Effector CD8-positive, alpha-beta T cell (primary cell): ENCODE data around the gene ZDHHC22.
A peak's percentile ranks its signal among the peaks of the same experiment; 100 is the strongest.

Experiments
- DNase-seq: peaks from one replicate; lab custom pipeline; 2025; lab: John Stamatoyannopoulos, UW

ZDHHC22 gene

DNA sequence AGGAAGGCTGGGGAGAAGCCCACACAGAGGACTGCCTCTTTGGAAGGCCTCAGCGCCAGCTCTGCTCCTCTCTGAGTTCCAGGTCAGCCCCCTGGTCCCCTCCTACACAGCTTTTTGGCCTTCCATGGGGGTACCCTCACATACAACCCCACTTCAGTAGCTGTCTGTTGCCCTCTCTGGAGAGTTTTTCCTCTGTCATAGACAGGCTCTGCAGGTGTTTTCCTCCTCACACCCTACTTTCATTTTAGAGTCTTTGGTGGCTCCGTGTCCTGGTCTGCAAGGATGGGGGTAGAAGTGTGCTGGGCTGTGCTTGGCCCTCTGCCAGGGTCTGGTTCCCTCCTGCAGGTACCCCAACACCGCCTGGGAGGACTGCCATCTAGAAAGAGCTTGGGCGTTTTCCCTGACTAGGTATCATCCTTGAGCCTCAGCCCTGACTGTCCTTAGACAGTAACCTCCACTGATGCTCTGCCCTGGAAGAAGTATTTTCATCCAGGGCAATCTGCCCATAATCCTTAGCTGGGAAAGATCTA lies 15.1 kb downstream of the ZDHHC22 start:
- no peak for DNase-seq

DNA sequence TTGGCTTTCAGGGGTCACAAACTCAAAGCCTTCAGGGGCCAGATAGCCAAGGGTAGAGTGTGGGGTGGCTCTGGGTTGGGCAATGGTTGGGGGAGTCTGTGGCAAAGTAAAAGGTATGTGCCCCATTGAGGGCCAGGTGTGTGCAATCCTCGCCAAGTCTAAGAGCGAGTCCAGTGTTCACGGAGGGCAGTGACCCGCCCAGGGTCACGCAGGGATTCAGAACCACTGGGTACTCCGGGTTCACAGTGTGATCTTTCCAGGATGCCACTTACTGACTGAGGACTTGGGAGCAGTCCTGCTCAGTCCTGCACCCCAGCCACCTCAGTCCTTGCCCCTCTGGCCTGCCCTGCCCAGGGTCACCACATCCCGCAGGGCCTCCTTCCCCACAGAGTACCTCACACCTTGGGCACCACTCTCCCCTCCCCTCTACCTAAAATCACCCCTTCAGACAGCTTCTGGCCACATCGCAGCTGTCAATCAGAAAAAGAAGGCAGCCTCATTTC lies 15.7 kb downstream of the ZDHHC22 start:
- DNase-seq, result no peak

DNA sequence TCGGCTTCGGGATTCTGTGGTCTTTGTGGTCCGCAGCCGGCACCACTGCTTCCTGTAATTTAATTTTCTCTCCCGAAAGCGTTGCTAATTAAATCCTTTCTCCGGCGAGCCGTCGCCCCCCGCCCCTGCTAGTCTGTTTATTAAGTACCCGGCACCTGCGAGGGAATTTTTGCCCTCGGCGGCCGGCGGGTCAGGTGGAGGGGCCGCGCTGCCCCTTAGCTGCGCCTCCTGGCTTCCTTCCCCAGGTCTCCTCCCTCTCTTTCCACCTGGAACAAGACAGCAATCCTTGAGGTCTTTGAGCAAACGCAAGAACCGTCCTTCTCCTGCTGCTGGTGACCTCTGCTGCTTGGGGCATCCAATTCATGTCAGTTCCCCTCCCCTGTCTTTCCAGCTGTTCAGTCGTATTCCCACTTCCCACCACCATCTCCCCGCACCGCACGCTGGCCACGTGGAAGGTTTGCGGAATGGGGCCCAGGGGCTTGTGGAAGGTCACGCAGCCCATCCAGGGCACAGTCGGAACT lies 16.2 kb downstream of the ZDHHC22 start:
- no peak for DNase-seq

DNA sequence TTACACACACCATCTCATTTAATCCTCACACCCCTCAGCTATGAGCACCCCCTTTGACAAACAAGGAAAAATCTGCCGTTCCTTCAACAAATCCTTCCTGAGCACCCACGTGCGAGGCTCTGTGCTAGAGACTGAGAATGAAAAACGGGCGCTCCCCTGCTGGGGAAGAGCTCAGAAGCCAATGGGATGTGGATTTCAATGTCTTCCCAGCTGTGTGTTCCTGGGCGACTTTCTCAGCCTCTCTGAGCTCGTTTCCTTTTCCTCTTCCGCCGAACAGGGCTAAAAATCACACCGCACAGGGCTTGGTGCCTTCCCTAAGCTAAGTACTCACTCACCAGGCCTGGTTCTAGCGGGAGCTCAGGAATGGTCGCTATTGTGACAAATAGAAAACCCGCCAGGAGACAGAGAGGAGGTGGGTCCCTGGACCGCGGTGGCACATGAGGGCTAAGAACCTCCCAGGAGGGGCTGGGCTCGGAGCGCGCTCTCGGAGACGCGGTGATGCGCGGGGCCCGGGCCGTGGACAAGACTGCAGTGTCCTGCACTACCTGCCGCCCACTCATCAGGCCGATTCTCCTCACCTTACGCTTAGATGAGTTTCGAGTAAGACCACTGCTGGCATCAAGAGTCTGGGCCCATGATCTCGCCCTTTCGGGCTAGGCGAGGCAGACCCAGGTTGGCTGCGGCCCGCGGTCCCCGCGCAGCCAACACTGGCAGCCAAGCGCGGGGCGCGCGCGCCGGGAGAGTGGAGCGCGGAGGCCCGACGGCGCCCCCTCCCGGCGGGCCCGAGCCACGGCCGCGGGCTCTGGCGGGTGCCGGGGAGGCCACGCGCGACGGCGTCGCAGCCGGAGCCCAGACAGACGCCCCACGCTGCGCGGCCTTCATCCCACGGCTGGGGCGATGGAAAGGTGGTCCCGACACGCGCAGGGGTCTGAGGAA lies 17.0 kb downstream of the ZDHHC22 start:
- DNase-seq, result peak; percentile 5

DNA sequence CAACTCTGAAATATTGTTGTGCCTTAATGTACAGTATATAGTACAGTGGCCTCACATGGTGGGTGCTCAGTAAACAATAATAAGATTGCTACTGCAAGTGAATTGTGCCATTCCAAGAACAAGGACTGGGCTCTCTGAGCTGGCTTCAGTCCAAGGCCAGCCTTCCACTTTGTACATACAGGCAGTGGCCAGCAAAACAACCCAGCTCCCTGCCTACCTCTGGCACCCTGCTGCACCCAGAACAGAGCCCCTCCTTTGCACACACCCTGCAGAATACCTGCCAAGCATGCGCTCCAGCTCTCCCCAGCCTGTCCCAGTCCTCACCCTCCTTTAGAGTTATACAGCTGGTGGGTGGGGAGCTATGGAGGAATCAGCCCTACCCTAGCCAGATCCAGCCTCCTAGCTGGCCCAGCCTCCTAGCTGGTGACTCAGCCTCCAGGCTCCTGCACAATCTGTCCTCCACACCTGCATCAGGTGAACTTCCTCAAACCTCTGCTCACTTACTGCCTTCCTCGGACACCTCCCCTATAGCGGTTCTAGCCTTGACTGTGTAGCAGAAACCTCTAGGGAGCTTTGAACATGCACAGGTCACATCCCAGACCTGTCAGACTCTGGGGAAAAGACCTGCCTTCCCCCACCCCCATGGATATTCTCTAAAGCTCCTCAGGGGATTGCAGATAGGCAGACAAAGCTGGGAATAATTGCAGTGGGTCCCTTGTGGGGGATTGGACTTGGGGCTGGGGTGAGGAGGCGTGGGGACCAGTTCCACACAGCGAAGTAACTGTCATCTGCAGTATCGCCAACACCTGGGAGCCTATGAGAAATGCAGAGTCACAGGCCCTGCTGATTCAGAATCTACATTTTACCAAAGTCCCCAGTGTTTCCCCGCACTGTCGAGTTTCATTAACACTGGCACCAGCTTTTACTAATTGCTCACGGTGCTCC lies 17.9 kb downstream of the ZDHHC22 start:
- no peak for DNase-seq

DNA sequence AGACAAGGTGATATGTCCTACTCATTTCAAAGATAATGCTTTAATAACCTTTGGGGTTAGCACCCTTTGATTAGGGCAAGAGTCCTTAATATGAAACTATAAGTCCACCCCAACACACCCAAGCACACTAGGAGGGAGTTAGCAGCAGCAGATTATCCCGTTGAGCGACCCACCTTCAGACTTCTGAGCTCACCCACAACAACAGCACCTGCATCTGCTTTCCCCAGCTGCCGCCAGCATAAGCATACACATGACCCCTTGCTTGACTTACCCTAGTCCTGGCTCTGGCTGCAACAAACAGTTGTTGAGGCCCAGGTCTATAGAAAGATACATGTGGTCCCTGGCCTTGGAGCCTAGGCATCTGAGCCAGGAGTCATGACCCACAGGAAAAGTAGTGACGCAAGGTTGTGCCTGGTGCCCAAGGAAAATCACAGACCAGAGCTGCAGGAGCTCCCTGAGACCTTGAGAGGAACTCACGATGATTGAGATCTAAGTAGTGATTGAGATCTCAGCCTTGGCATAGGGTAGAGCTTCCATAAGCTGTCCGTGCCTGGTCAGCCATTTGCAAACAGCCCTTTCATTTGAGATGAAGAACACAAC lies 19.0 kb downstream of the ZDHHC22 start:
- DNase-seq, result no peak

DNA sequence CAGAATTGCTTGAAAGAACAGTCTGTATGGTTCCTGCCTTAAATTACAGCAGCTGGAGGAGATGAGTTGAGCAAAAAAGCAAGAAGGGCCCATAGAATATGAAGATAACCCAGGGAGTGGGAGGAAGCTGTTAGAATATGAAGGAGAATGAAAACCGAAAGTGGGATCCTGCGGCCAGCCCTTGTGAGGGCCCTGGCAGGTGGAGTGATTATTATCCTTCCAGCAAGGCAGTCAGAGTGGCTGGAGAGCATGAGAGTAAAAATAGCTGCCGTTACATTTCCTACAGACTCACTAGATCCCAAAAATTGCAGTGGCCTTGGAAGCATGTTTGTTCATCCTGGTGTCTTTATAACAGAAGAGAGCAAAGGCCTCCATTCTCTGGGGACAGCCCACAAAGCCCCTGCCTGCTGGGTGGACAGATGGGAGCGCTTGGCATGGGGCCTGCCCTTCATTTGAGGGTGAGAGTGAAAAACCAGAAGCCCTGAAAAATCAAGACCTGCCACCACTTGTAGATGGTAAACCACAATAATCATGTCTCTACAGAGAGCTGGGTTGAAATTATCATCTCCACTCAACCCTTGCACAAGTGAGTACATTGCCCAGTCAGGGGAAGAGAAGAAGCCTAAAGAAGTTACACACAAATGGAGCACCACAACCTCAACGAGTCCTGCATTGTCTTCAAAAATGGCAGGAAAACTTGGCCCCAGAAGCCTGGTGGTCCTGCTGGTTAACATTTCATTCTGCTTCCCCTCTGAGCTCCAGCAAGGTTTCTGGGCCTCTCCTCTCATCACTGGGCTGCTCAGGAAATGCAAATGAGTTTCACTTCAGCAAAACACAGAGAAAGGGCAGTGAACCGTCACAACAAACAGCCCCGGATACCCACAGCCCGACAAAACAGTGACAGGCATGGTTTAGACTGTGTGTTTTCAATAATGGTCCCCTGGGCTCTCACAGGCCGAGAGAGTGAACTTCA lies 20.5 kb downstream of the ZDHHC22 start:
- no peak for DNase-seq

DNA sequence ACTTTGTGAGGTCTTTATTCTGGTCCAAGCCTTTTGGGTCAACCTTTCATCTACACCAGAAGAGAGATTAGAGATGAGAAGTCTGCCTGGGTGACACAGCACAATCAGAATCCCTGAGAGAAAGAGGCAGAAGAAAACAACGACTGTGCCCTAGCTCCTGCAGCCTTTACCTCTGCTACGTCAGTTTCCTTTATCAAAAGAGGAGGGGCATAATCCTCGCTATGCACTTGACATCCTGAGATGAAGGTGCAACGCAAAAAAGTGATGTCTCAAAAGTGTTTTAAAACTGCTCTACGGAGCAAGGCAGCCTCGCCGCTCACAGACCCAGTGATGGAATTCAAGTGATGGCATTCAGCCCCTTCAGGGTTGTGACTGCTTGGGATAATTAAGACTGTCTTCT lies 21.7 kb downstream of the ZDHHC22 start:
- no peak for DNase-seq

DNA sequence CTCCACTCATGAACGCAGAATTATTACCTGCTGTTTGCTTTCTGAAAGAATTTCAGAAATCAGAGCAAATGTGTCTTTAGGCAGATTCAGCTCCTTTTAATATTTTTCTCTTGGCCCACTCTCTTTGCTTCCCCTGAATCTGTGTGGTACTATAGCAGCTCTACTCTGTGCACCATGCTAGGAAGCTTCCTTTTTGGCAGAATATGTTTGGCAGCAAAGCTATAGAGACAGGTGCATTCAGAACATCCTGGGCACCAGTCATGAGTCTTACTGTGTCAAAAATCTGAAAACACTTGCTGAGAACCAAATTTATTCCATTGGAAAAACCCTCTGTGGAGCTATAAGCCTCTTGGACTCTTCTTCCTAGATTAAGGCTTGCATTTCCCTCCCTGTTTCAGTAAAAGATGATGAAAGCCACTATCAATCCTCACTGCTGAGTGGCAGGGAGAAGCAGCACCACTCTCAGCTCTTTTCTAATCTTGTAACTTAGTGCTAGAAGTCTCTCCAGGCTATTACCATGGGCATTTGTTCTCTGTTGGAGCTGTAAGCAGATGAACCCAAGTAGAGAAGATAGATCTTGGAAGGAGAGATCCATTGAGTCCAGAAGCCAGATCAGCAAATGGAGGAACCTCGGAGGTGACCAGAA lies 25.3 kb downstream of the ZDHHC22 start:
- DNase-seq, result no peak

DNA sequence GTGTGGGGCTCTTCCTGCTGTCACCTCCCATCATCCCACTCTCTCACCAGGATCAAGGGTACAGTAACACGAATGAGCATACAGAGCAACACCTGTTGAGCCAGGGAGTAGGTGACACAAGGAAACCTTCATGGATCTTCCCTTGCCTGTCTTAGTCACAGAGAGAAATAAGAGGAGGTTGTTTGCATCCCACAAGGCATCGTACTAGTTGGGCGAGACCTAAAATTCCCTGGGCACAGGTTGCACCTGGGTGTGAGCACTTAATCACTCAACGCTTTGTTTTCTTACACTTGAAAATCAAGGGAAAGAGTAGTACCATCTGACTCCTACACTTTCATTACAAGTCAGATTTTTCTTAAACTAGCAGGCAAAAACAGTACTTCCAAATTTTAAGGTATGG lies 27.0 kb downstream of the ZDHHC22 start:
- DNase-seq, result no peak

DNA sequence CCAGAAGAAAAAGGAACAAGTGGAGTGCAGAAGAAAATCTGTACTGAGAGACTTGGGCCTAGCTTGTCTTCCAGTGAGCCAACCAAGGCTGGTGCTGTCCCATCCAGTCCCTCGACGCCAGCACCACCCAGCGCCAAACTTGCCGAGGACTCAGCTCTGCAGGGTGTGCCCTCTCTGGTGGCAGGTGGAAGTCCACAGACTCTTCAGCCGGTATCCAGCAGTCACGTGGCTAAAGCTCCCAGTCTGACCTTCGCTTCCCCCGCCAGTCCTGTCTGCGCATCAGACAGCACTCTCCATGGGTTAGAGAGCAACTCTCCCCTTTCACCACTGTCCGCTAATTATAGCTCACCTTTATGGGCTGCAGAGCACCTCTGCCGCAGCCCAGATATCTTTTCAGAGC lies 27.9 kb downstream of the ZDHHC22 start:
- DNase-seq, result no peak

DNA sequence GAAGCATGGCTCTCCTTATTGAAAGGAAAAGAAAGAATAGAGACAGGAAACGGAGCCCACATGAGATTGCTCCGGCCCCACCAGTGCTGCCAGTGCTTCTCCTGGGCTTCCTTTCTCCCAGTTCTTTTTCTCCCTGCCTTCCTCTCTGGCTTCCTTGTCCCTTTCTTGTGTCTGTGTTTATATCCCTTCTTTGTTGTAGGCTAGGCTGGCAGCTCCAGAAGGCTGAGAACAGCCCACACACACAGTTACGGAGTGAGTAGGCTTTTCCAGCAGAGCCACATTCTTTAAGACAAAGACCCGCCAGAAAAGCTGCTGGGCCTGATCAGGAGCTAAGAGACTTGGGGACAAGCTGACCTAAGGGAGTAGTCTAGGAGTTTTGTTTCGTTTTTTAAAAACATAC lies 30.6 kb downstream of the ZDHHC22 start:
- no peak for DNase-seq

DNA sequence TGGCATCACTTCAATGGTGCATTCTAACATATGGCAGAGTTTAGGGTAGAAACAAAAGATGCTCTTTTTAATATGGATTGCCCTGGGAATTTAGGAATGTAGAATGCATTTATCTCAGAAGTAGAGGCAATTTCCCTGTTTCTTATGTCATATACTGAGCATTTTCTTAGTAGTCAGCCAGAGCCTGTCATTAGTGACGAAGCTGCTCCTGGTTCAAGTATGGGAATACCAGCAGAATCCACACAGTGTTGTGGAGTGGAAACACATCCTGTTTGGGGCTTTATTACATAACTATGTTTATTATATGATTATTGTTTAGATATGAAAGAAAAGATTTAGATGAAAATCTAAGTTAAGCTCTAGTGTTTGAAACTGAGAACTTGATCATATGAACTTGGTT lies 31.3 kb downstream of the ZDHHC22 start:
- DNase-seq, result no peak

DNA sequence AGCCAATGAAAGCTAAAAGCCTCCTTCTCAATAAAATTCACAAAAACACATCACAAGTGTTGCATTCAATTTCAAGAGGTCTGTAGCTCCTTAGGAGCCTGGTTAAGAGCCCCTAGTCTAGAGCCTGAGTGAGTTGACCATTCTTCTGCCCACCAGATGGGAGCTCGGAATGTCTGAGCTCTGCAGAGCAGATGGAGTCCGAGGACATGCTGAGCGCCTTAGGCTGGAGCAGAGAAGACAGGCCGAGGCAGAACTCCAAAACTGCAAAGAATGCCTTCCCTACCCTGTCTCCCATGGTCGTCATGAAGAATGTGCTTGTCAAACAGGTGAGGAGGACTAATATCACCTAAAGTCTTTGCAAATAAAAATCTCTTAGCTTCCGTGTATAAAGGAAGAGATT lies 31.9 kb downstream of the ZDHHC22 start:
- DNase-seq, result no peak

DNA sequence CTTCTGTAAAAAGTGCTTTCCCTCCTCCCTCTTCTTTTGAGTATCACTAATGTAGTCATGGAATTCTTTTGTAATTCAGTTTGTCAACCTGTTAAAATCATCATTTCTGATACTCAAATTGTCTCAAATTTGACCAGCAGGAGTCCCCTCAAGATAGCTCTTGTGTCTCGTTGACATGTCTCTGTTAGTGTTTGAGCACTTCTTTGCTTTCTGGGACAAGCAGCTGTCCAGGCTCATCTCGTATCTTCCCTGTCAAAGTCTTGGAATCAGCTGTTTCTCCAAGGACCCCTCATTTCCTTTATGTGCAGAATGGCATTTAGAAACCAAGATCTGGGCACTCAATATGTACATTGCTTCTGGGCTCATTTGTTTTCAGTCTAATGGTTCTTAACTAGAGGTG lies 32.8 kb downstream of the ZDHHC22 start:
- DNase-seq, result no peak

DNA sequence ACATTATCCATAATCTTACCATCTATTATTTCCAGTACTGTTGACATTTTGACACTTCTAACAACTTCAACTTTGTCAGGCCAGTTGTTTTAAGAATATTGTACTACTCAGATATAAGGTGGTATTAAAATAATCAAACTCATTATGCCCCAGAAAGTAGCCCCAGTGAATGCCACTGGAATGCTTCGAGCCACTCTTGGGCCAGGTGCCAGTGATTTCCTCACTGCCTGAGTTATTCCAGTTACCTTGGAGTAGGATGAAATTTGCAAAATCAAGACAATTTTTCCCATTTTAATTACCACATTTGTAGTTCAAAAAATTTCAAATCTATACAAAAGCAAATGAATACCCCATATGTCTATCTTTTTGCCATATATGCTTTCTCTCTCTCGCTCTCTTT lies 34.4 kb downstream of the ZDHHC22 start:
- no peak for DNase-seq

DNA sequence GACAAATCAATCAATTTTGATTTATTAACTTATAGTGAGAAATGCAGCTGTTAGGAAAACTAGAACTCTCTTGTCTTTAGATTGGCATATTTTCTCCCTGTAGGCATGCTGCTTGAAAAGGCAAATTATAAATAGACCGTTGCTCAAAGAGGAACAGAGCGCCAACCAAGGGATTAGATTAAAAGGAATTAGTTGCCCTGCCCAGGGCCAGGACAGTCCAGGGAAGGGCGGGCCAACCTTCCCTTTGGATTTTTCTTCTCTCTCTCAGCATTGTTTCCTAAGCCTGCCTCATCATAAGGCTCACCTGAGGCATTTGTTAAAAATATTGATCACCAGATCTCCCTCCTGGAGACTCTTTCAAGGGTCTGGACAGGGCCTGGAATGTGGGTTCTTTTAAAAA lies 34.9 kb downstream of the ZDHHC22 start:
- no peak for DNase-seq

DNA sequence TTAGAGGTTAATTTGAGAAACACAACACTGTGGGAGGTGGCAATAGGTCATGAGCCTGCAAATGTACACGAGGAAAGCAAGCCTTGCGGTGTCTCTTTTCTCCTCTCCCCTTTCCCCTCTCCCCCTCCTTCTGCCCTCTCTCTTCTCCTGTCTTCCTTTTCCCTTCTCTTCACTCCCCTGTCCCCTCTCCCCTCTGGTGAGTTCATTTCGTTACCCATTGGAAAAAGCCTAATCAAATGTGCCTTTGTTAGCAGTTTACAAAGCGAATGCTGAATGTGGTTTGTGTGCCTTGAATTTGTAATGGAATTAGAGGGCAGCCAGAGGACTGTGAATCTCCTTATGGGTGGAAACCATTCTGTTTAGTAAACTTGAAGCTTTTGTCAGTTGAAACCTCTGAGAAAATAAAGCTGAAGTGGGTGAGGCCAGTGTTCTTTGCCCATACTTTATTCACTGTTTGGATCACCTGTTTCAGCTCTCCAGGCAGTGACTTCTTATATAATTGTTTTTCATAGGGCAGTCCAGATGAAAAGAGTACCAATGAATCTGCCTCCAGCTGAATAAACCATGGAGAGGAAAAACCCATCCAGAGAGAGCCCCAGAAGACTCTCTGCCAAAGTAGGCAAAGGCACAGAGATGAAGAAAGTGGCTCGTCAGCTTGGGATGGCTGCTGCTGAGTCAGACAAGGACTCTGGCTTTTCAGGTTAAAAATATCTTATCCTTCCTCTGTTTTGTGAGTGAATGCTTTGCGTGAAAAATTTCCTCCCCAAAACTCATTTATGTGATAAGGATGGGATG lies 36.2 kb downstream of the ZDHHC22 start:
- DNase-seq, result no peak

DNA sequence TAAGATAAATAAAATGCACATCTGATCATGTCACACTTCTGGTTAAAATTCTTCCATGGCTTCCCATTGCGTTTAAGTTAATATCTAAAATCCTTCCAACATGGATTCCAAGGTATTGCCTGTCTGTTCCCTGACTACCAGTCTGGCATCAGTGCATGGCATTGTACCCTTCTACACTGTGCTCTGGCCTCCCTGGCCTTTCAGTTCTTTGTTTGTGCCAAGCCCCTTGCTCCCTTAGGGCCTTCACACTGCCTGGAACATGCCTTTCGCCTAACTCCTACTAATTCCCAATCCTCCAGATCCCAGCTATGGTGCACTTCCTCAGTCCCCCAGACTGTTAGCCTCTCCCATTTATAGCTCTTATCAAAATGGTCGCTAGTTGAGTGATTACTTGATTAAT lies 37.2 kb downstream of the ZDHHC22 start:
- DNase-seq, result no peak
